Adrenal gland (tissue), 5 donors: Measurements from ENCODE around the gene SUN2.

Experiments
- CTCF ChIP-seq, 6 experiments: fragments of 450-650 bp in 4 of 6; fragments of 200-600 bp in 2 of 6; sonication (generic) in 1 of 6; IDR thresholded peaks; 1 replicate in 5 of 6; 2 replicates in 1 of 6; pipeline versions ENCODE4 v1.5.1 to v1.8.0; 2016 to 2021; ENCODE audit warnings: antibody characterized with exemption in 6 of 6, mild to moderate bottlenecking in 2 of 6, moderate library complexity in 1 of 6
- POLR2A ChIP-seq, 2 donors: fragments of 450-650 bp; IDR thresholded peaks; one replicate each; pipeline ENCODE4 v1.6.1; 2017; ENCODE audit warnings: antibody characterized with exemption in 2 of 2, mild to moderate bottlenecking in 2 of 2, moderate library complexity in 1 of 2
- donor health status: DM: no; HTN: no; CAD: no.

DNA sequence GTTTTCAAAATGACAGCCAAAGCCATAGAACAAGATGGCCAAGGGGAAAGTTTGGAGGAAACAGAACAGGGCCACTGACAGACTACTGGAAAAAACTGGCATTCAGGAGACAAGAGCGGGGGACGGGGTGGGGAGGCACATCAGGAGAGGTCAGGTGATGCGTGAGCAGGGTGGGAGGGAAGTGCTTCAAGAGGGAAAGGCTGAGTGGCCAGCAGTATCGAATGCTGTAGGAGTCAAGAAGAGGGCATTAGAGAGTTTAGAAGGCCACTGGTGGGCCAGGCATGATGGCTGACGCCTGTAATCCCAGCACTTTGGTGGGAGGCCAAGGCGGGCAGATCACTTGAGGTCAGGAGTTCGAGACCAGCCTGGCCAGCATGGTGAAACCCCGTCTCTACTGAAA, 41.9 kb downstream of the SUN2 start:
- TF ChIP-seq CTCF (IDR thresholded peaks at IDR 0.05) (no peak), POLR2A (IDR thresholded peaks at IDR 0.05) (no peak)
